Left cardiac atrium (tissue), 4 donors: ENCODE results near the gene MIDN. TPM values are rescaled to one million over a fixed set of nuclear protein-coding genes. Genes with fewer than 3 reads are reported as not detected.

ENCODE experiments used
- ATAC-seq, 2 donors: fragments of 200-7000 bp; cut with Tn5 transposase; one replicate each; pipeline ENCODE4 v1.9.1; 2020; ENCODE audit warnings: mild to moderate bottlenecking in 2 of 2, moderate library complexity in 2 of 2
- DNase-seq: peaks from one replicate; pipeline ENCODE4 v3.0.0-alpha.2; 2020
- intact Hi-C, 2 donors: fragments of 100-400 bp; cut with DNase I; formaldehyde crosslinking; loops; one replicate each; pipeline versions ENCODE4 v1.14.1 to v1.15.1; 2022 to 2023
- total RNA-seq, 2 donors: library from RNA; stranded (reverse); fragmentation: NEBNext Ultra II Directional; extraction: Animal tissue kit (Norgen Biotek cat#: 25700); gene quantifications; one replicate each; pipeline ENCODE4 v1.2.1, GENCODE V29; 2021
- donor health status: DM: no; HTN: yes; CAD: no.
- donor health status: DM: no; HTN: yes; CAD: no; lungs with severe emphysema.
- donor health status: DM: yes; HTN: yes; CAD: no.
- donor health status: Dilated cardiomyopathy.

The MIDN gene
- total RNA-seq, 2 donors from 2014 or later: 58.7 to 148 TPM

GRCh38 chr19:1253514-1254080 is 5.2 kb downstream of the MIDN start:
- DNase-seq: no peak
- intact Hi-C loops: no loop called here
- no peak for ATAC-seq

GRCh38 chr19:1254081-1254527 is 5.7 kb downstream of the MIDN start:
- intact Hi-C loops: no loop called here
- DNase-seq (no peak), ATAC-seq (no peak)

DNA sequence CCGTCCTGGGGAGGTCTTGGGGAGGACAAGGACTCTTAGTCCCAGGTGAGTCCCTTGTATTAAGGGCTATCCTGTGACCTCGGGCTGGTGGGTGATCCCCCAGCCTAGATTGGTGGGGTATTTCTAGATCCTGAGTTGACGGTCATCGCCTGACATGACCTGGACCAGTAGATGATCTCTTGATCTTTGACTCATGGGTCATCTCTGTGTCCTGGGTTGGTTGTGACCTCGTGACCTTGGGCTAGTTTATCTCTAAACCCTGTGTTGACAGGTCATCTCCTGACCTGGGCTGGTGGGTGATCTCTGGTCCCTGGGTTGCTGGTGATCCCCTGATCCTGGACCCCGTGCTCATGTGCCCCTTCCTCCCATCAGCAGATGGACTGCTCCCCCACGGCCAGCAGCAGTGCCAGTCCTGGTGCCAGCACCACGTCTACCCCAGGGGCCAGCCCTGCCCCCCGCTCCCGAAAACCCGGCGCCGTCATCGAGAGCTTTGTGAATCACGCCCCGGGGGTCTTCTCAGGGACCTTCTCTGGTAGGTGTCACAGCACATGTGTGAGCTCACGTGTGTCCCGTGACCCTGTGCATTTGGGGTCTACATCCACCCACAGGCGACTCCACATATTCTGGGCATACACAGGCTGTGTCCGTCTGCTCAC is 6.3 kb downstream of the MIDN start:
- no peak for ATAC-seq
- DNase-seq: no peak
- intact Hi-C loops: no loop called here

- intact Hi-C loops: no loop called here
- ATAC-seq (no peak), DNase-seq (no peak)
Observed at GRCh38 chr19:1255186-1256161, 7.1 kb downstream of the MIDN start.

GRCh38 chr19:1256646-1257474 is 8.5 kb downstream of the MIDN start:
- ATAC-seq (no peak), DNase-seq (no peak)
- intact Hi-C loops: no loop called here

DNA sequence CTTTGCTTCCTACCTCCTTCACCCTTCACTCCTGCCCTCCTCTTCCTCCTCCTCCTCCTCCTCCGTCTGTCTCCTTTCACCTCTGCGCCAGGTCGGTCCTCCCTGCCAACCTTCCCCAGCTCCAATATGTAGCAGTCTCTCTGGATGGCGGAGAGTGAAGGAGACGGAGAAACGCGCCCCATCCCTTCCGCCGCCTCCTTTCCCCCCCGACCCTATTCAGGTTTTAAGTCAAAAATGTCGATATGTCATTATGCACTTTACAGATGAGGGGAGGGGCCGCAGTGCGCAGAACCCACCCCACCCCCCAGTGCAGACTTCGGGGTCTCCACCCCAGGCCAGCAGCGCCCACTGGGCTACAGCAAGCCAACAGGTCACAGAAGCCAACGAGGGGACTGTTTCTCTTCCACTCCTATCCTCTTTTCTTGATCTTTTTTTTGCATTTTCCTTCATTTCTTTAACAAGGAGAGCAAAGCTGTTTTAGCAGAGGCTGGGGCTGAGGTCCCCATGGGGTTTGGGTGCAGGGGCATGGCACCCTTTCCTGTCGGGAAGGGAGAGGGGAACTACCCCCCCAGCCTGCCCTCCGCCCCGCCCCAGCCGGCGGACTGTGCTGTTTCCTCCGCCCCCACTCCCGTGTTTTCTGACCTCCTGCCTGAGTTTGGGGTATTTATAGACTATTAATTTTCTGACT is 9.2 kb downstream of the MIDN start:
- no peak for ATAC-seq
- intact Hi-C loops: no loop called here
- no peak for DNase-seq

GRCh38 chr19:1258163-1258492 is 9.7 kb downstream of the MIDN start:
- intact Hi-C loops: no loop called here
- ATAC-seq (no peak), DNase-seq (no peak)

- intact Hi-C loops: no loop called here
- DNase-seq: no peak
Observed at GRCh38 chr19:1258707-1259205, 10.4 kb downstream of the MIDN start.

DNA sequence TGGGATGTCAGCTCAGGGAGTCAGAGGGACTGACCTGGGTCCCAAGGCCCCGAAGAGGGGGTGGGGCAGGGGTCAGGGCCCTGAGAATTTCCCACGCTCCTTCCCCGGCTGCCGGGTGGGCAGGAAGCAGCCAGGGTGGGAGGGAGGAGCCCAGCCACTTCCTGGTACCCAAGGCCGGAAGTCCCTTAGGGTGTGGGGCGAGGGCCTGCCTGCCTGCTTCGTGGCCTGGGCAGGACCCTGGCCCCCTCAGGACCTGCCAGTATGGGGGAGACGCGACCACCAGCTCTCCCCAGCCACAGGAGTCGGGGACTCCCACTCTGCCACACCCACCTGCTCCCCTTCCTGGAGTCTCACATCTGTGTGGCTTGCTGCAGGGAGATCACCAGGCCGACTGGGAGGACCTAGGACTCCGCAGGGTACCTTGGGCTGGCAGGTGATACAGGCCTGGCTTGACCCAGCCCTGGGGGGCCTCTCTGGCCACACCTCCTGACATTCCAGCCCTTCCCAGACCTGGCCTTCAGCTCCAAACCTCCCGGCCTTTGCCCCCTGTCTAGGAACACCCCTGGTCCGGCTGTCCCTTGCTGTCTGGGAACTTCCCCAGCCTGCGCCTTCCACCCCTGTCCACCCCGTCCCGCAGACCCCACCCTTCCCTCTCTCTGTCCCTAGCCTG is 11.0 kb downstream of the MIDN start:
- intact Hi-C loops: no loop called here
- DNase-seq (peak; percentile 87), ATAC-seq (peak; percentile 7 to 11)

More at GRCh38 chr19:1258707-1259205, 10.4 kb downstream of the MIDN start:
- no peak for ATAC-seq

DNA sequence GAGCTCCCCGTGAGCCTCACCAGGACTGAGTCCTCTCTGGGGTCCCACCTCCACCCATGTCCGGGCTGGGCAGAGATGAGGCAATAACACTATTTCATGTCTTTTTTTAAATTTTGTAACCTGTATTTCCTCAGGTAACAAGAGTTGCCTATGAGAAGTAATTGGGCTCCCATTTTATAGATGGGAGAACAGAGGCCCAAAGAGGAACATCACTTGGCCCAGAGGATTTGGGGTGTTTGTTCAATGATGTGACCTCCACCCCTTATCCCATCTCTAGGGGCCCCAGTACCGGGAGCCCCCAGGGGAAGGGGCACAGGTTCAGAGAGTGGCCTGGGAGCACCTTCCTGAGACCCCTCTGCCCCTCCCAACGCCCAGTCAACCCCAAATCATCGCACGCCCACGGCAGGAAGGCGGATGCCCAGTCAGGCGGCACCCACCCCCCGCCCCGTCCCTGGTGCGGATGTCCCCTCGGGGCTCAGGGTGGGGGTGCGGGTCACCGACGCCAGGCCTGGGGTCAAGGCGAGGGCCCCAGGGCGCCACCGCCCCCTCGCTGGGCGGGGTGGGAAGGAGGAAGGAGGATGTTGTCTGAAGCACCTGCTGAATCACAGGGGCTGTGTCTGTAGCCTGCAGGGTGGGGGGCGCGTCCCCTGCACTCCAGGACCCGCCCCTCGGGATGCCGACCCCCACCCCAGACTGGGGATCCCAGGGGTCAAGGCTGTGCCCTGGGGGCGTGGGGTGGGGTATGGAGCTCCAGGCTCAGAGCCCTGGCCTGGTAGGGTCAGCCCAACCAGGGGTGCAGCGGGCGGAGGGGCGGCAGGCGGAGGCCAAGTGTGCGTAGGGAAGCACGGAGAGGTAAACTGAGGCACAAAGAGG is 11.7 kb downstream of the MIDN start:
- DNase-seq (peak; percentile 61), ATAC-seq (peak; percentile 1 to 3)
- intact Hi-C loops: no loop called here

- intact Hi-C loops: no loop called here
- ATAC-seq (peak; percentile 81 to 91), DNase-seq (peak; percentile 97)
Observed at GRCh38 chr19:1260749-1261537, 12.6 kb downstream of the MIDN start.

DNA sequence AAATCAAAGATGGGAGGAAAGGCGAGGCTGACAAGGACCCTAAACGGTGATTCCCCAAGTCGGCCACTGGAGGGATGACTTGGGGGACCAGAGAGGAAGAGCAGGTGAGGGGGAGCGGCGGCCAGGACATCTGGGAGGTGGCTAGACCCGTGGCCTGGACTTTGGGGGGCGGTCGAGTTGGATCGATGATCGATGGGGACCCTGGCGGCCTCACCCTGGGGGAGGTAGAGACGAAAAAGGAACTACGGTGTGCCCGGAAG is 13.1 kb downstream of the MIDN start:
- ATAC-seq: no peak
- intact Hi-C loops: no loop called here
- DNase-seq: no peak

- intact Hi-C loops: no loop called here
- ATAC-seq (peak; percentile 6 to 22), DNase-seq (no peak)
Observed at GRCh38 chr19:1261798-1262622, 13.6 kb downstream of the MIDN start.

DNA sequence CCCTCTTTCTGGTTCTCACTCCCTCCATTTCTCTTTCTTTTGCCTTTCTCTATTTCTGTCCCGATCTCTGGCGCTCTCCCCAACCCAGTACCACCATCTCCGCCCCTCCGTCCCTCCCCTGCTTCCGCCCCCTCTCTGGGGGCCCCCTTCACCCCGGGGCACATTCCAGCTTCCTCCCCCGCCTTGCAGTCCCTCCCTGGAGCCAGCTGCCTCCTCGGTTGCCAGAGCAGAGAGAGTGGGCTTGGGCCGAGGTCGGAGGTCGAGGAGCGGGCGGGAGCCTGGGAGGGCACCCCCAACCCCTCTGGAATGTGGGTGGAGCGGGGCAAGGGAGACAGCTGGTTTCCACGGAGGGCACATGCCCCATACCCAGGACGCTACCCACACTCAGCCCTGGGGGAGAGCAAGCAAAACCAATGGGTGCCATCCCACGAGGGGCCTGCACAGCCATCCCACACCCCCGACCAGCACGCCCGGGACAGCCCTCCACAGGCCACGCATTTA is 14.3 kb downstream of the MIDN start:
- ATAC-seq (no peak), DNase-seq (no peak)
- intact Hi-C loops: no loop called here

DNA sequence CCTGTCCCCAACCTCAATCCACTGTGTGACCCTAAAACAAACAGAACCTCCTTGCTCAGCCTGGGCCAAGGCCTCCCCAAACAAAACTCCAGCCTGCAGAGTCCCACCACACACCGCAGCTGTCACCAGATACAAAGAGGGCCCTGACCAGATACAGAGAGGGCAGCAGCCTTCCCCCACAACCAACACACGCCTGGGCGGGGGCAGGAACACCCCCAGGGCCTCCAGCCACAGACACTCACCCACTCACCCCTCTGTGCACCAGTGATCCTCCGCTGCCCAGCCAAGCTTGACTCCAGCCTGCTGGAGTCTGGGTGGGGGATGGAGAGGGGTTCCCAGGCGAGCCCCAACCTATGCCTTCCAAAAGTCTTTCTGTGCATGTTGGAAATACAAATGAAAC is 14.8 kb downstream of the MIDN start:
- intact Hi-C loops: no loop called here
- ATAC-seq (no peak), DNase-seq (no peak)
